NCI-H1417 (cell line): Measurements from ENCODE around the gene MUTYH.
"Not testable (repeated sequence)": the region's sequence is repeated elsewhere in the genome, so short reads cannot be mapped to it uniquely, and the experiment has no call there.

Source experiments
- DNase-seq, 3 experiments: peaks; one replicate each; lab custom pipeline; 2025; lab: John Stamatoyannopoulos, UW

The MUTYH gene

GRCh38 chr1:45339789-45340558 lies at the start of gene MUTYH, which contains the start of gene TOE1:
TSS of gene MUTYH (minus strand) at chr1:45340440. CDS start at chr1:45334505, 5,935 bp downstream.
TSS of gene TOE1 (plus strand) at chr1:45340170. CDS start at chr1:45340253, 83 bp downstream.
- peak; percentile 91 to 95 (median 94) for DNase-seq

GRCh38 chr1:45386219-45386618 lies 46.0 kb upstream of the MUTYH start:
- no peak for DNase-seq

- DNase-seq: peak; percentile 5 to 81 (median 67)
Observed at GRCh38 chr1:45385302-45385701, 45.1 kb upstream of the MUTYH start.

- not testable (repeated sequence) for DNase-seq
Observed at GRCh38 chr1:45384213-45384612, 44.0 kb upstream of the MUTYH start.

- DNase-seq: no peak
Observed at GRCh38 chr1:45383191-45383590, 43.0 kb upstream of the MUTYH start.

- no peak for DNase-seq
Observed at GRCh38 chr1:45381243-45381642, 41.0 kb upstream of the MUTYH start.

GRCh38 chr1:45380730-45381129 lies 40.5 kb upstream of the MUTYH start:
- DNase-seq: no peak

- DNase-seq: no peak
Observed at GRCh38 chr1:45380125-45380524, 39.9 kb upstream of the MUTYH start.

GRCh38 chr1:45379524-45379923 lies 39.3 kb upstream of the MUTYH start:
- no peak for DNase-seq

GRCh38 chr1:45378184-45378583 lies 37.9 kb upstream of the MUTYH start:
- DNase-seq: no peak

GRCh38 chr1:45375104-45376090 lies 35.2 kb upstream of the MUTYH start:
- no peak for DNase-seq

GRCh38 chr1:45373573-45373972 lies 33.3 kb upstream of the MUTYH start:
- DNase-seq: no peak

- DNase-seq: no peak
Observed at GRCh38 chr1:45370575-45370974, 30.3 kb upstream of the MUTYH start.

- no peak for DNase-seq
Observed at GRCh38 chr1:45365051-45365450, 24.8 kb upstream of the MUTYH start.

GRCh38 chr1:45364294-45364693 lies 24.1 kb upstream of the MUTYH start:
- DNase-seq: no peak

GRCh38 chr1:45360981-45361380 lies 20.7 kb upstream of the MUTYH start:
- peak in 1 of 3 experiments; percentile 31 for DNase-seq

- DNase-seq: peak; percentile 18 to 69 (median 53)
Observed at GRCh38 chr1:45359882-45360513, 19.8 kb upstream of the MUTYH start.

GRCh38 chr1:45356186-45356585 lies 15.9 kb upstream of the MUTYH start:
- DNase-seq: no peak

GRCh38 chr1:45355683-45356082 lies 15.4 kb upstream of the MUTYH start:
- DNase-seq: no peak

- no peak for DNase-seq
Observed at GRCh38 chr1:45354838-45355237, 14.6 kb upstream of the MUTYH start.

GRCh38 chr1:45353685-45354084 lies 13.4 kb upstream of the MUTYH start:
- DNase-seq: no peak

GRCh38 chr1:45351508-45351907 lies 11.3 kb upstream of the MUTYH start:
- no peak for DNase-seq
